ENCODE data around the gene MAGED1.

Gene MAGED1

DNA sequence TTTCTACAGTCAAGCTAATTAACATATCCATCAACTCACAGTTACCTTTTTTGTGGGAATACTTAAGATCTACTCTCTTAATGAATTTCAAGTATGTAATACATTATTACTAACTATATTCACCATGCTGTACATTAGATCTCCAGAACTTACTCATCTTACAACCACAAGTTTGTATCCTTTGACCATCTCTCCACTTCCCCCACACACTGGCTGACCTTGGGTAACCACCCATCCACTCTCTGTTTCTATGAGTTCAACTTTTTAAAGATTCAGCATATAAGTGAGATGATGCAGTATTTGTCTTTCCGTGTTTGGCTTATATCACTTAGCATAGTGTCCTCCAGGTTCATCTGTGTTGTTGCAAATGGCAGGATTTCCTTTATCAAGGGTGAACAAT is 30.5 kb upstream of the MAGED1 start:
- H3K9me2 ChIP-seq (replicated peaks; ENCODE audit: low read depth, low read length): no peaks in the 10 kb centered on the region
- H3K79me2 ChIP-seq (ENCODE audit: insufficient read depth, low read length): peaks cover 40% of the 10 kb centered on the region
- H3K4me3 ChIP-seq (ENCODE audit: low read length, poor library complexity, severe bottlenecking): no peak overlapping the region
- no peak overlapping the region for H2AFZ ChIP-seq (ENCODE audit: low read length)
- H3K27me3 ChIP-seq (ENCODE audit: insufficient read depth, low read length, poor library complexity, severe bottlenecking): no peaks in the 10 kb centered on the region
- no peaks in the 10 kb centered on the region for H3K9me3 ChIP-seq (ENCODE audit: insufficient read depth, low read depth, low read length)
- TF ChIP-seq, protein P1, sequence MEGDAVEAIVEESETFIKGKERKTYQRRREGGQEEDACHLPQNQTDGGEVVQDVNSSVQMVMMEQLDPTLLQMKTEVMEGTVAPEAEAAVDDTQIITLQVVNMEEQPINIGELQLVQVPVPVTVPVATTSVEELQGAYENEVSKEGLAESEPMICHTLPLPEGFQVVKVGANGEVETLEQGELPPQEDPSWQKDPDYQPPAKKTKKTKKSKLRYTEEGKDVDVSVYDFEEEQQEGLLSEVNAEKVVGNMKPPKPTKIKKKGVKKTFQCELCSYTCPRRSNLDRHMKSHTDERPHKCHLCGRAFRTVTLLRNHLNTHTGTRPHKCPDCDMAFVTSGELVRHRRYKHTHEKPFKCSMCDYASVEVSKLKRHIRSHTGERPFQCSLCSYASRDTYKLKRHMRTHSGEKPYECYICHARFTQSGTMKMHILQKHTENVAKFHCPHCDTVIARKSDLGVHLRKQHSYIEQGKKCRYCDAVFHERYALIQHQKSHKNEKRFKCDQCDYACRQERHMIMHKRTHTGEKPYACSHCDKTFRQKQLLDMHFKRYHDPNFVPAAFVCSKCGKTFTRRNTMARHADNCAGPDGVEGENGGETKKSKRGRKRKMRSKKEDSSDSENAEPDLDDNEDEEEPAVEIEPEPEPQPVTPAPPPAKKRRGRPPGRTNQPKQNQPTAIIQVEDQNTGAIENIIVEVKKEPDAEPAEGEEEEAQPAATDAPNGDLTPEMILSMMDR (conservative IDR thresholded peaks at IDR 0.05; ENCODE audit: low read length): no peak
- no peak for TF ChIP-seq EZH2phosphoT487 (IDR thresholded peaks at IDR 0.05; ENCODE audit: borderline replicate concordance)
- peaks cover 2% of the 10 kb centered on the region for H4K20me1 ChIP-seq (ENCODE audit: insufficient read depth, low read length, poor library complexity, severe bottlenecking)
- H3K4me2 ChIP-seq (ENCODE audit: low read depth, low read length, poor library complexity, severe bottlenecking): no peak overlapping the region
- peaks cover 7% of the 10 kb centered on the region; the same call in 1 of the 2 replicates for H3K36me3 ChIP-seq (ENCODE audit: insufficient read depth, low read length)
- no peaks in the 10 kb centered on the region for H3F3A ChIP-seq (ENCODE audit: low read depth)
- no peak overlapping the region for H3K9ac ChIP-seq (ENCODE audit: low read depth, low read length, poor library complexity, severe bottlenecking)
- H3K4me1 ChIP-seq (ENCODE audit: insufficient read depth, low read length, poor library complexity, severe bottlenecking): no peaks in the 10 kb centered on the region

DNA sequence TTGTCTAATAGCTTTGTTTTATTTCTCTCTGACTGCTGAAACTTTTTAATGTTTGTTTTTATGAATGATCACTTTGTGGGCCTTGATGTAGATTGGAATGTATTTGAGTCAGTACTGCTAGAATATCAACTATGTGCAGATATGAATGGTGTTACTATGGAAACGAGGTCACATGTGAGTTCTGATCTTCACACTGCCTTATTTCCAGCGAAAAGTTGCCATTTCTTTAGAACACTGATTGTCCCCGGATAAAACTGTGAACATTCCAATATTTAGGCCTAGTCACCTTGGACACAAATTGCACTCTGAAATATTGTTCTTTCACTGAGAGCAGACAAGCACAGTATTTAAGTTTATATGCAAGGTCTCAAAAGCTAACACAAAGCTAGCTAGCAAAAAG is 27.2 kb upstream of the MAGED1 start:
- H3K4me1 ChIP-seq (ENCODE audit: insufficient read depth, low read length, poor library complexity, severe bottlenecking): no peaks in the 10 kb centered on the region
- H3F3A ChIP-seq (ENCODE audit: low read depth): no peaks in the 10 kb centered on the region
- no peak overlapping the region for H3K9ac ChIP-seq (ENCODE audit: low read depth, low read length, poor library complexity, severe bottlenecking)
- peaks cover 7% of the 10 kb centered on the region; the same call in 1 of the 2 replicates for H3K36me3 ChIP-seq (ENCODE audit: insufficient read depth, low read length)
- H3K27me3 ChIP-seq (ENCODE audit: insufficient read depth, low read length, poor library complexity, severe bottlenecking): no peaks in the 10 kb centered on the region
- no peak for TF ChIP-seq EZH2phosphoT487 (IDR thresholded peaks at IDR 0.05; ENCODE audit: borderline replicate concordance)
- TF ChIP-seq, protein P1 (conservative IDR thresholded peaks at IDR 0.05; ENCODE audit: low read length): no peak
- no peak overlapping the region for H2AFZ ChIP-seq (ENCODE audit: low read length)
- H3K9me3 ChIP-seq (ENCODE audit: insufficient read depth, low read depth, low read length): no peaks in the 10 kb centered on the region
- H3K4me2 ChIP-seq (ENCODE audit: low read depth, low read length, poor library complexity, severe bottlenecking): no peak overlapping the region
- H3K9me2 ChIP-seq (replicated peaks; ENCODE audit: low read depth, low read length): no peaks in the 10 kb centered on the region
- H4K20me1 ChIP-seq (ENCODE audit: insufficient read depth, low read length, poor library complexity, severe bottlenecking): peaks cover 2% of the 10 kb centered on the region
- H3K79me2 ChIP-seq (ENCODE audit: insufficient read depth, low read length): peaks cover 56% of the 10 kb centered on the region
- H3K4me3 ChIP-seq (ENCODE audit: low read length, poor library complexity, severe bottlenecking): no peak overlapping the region

DNA sequence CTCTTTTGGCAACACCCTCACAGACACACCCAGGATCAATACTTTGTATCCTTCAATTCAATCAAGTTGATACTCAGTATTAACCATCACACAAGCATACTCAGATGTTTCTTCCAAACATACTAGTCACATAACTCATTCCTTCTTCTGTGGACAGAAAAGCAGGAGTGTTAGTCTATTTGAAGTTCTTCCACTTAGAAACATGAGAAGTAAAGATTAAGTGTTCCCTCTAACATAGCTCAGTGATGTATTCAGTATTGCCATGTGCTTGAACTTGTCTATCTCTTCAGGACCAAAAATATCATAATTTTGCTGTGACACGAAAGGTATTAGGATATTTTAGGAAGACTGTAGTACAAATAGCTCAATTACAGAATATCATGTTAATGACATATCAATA is 25.8 kb upstream of the MAGED1 start:
- no peak overlapping the region for H3K9ac ChIP-seq (ENCODE audit: low read depth, low read length, poor library complexity, severe bottlenecking)
- H3K9me3 ChIP-seq (ENCODE audit: insufficient read depth, low read depth, low read length): no peaks in the 10 kb centered on the region
- H3K36me3 ChIP-seq (ENCODE audit: insufficient read depth, low read length): peaks cover 7% of the 10 kb centered on the region; the same call in 1 of the 2 replicates
- H2AFZ ChIP-seq (ENCODE audit: low read length): no peak overlapping the region
- no peak for TF ChIP-seq EZH2phosphoT487 (IDR thresholded peaks at IDR 0.05; ENCODE audit: borderline replicate concordance)
- TF ChIP-seq, protein P1 (conservative IDR thresholded peaks at IDR 0.05; ENCODE audit: low read length): no peak
- peaks cover 56% of the 10 kb centered on the region for H3K79me2 ChIP-seq (ENCODE audit: insufficient read depth, low read length)
- no peak overlapping the region for H3K4me3 ChIP-seq (ENCODE audit: low read length, poor library complexity, severe bottlenecking)
- H3K4me1 ChIP-seq (ENCODE audit: insufficient read depth, low read length, poor library complexity, severe bottlenecking): no peaks in the 10 kb centered on the region
- no peak overlapping the region for H3K4me2 ChIP-seq (ENCODE audit: low read depth, low read length, poor library complexity, severe bottlenecking)
- no peaks in the 10 kb centered on the region for H3K27me3 ChIP-seq (ENCODE audit: insufficient read depth, low read length, poor library complexity, severe bottlenecking)
- no peaks in the 10 kb centered on the region for H3K9me2 ChIP-seq (replicated peaks; ENCODE audit: low read depth, low read length)
- H3F3A ChIP-seq (ENCODE audit: low read depth): no peaks in the 10 kb centered on the region
- H4K20me1 ChIP-seq (ENCODE audit: insufficient read depth, low read length, poor library complexity, severe bottlenecking): peaks cover 2% of the 10 kb centered on the region

All from Loucy (cell line).